ENCODE data around the gene ADAP1.
"Not testable (repeated sequence)": the region's sequence is repeated elsewhere in the genome, so short reads cannot be mapped to it uniquely, and the experiment has no call there.

The ADAP1 gene

DNA sequence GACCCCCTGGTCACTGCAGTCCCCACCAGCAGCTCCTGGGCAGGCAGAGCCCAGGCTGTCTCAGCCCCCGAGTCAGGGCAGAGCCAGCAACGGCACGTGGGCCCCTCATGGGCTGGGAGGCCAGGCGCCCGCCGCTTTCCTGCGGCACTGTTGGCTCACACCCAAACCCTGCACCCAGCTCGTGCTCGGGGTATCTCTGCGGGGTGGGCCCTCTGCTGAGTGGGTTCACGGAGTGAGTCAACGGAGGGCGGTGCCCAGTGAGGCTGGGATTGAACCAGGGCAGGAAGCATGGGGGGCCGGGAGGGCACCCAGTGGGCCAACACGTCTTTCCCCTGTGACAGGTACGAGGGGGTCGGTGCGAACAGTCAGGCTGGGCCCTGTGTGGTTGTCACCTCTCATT lies 28.9 kb downstream of the ADAP1 start:
- H3K9me3 ChIP-seq (ENCODE audit: insufficient read depth, low read length), result no peaks in the 10 kb centered on the region
- no peaks in the 10 kb centered on the region for H3K36me3 ChIP-seq (ENCODE audit: insufficient read depth, insufficient read length, low read length)
- no peak overlapping the region for H3K4me3 ChIP-seq (ENCODE audit: insufficient read length, low read depth)
- TF ChIP-seq YY1 (IDR thresholded peaks at IDR 0.05; ENCODE audit: insufficient read depth, insufficient read length), result no peak
- no peak for TF ChIP-seq ZNF274 (IDR thresholded peaks at IDR 0.05; ENCODE audit: low read depth, low read length)
- TF ChIP-seq SUZ12 (IDR thresholded peaks at IDR 0.05; ENCODE audit: extremely low read depth, insufficient read depth, insufficient read length), result no peak
- no peak overlapping the region for H3K9ac ChIP-seq (ENCODE audit: insufficient read length, low read depth)
- no peaks in the 10 kb centered on the region for H3K27me3 ChIP-seq (ENCODE audit: insufficient read depth, insufficient read length)
- no peak for DNase-seq (ENCODE audit: low read depth, low spot score)
- H3K4me1 ChIP-seq (ENCODE audit: insufficient read depth, insufficient read length), result peaks cover 14% of the 10 kb centered on the region

DNA sequence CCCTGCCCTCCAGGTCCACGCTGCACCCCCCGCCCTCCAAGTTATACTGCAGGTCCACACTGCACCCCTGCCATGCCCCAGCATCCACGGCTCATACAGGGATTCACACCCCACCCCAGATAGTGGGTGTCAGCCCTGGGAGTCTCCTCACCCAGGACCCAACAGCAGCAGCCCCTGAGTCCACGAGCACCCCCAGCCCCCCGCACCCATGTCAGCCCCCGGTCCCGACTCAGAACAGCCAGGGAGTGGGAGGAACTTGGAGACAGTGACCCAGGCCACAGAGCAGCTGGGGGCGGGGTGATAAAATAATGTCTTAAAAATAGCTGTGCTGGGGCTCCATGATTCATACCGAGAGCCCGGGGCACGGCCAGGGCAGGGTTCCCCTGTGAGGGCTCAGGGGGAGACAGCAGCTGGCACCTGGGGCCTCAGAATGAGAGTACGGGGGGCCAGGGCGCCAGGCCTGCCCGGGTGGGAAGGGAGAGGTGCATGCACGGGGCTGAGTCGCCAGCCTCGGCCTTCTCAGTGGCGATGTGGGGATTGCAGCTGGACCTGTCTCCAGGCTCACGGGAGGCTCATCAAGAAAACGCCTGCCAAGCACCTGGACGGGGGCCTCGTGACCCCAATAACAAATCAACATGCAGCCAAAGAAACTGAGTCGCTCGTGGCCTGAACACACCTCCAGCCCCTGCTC lies 29.8 kb downstream of the ADAP1 start:
- H3K4me3 ChIP-seq (ENCODE audit: insufficient read length, low read depth), result no peak overlapping the region
- TF ChIP-seq YY1 (IDR thresholded peaks at IDR 0.05; ENCODE audit: insufficient read depth, insufficient read length), result no peak
- no peak for TF ChIP-seq ZNF274 (IDR thresholded peaks at IDR 0.05; ENCODE audit: low read depth, low read length)
- TF ChIP-seq SUZ12 (IDR thresholded peaks at IDR 0.05; ENCODE audit: extremely low read depth, insufficient read depth, insufficient read length), result no peak
- H3K27me3 ChIP-seq (ENCODE audit: insufficient read depth, insufficient read length), result no peaks in the 10 kb centered on the region
- H3K9ac ChIP-seq (ENCODE audit: insufficient read length, low read depth), result no peak overlapping the region
- H3K9me3 ChIP-seq (ENCODE audit: insufficient read depth, low read length), result no peaks in the 10 kb centered on the region
- DNase-seq (ENCODE audit: low read depth, low spot score), result no peak
- peaks cover 16% of the 10 kb centered on the region for H3K4me1 ChIP-seq (ENCODE audit: insufficient read depth, insufficient read length)
- H3K36me3 ChIP-seq (ENCODE audit: insufficient read depth, insufficient read length, low read length), result no peaks in the 10 kb centered on the region

GRCh38 chr7:924042-924441 lies 30.4 kb downstream of the ADAP1 start:
- H3K4me3 ChIP-seq (ENCODE audit: insufficient read length, low read depth); DNase-seq (ENCODE audit: low read depth, low spot score); H3K9ac ChIP-seq (ENCODE audit: insufficient read length, low read depth); H3K27me3 ChIP-seq (ENCODE audit: insufficient read depth, insufficient read length); H3K36me3 ChIP-seq (ENCODE audit: insufficient read depth, insufficient read length, low read length); H3K9me3 ChIP-seq (ENCODE audit: insufficient read depth, low read length): not testable (repeated sequence)
- H3K4me1 ChIP-seq (ENCODE audit: insufficient read depth, insufficient read length), result peaks cover 16% of the 10 kb centered on the region

DNA sequence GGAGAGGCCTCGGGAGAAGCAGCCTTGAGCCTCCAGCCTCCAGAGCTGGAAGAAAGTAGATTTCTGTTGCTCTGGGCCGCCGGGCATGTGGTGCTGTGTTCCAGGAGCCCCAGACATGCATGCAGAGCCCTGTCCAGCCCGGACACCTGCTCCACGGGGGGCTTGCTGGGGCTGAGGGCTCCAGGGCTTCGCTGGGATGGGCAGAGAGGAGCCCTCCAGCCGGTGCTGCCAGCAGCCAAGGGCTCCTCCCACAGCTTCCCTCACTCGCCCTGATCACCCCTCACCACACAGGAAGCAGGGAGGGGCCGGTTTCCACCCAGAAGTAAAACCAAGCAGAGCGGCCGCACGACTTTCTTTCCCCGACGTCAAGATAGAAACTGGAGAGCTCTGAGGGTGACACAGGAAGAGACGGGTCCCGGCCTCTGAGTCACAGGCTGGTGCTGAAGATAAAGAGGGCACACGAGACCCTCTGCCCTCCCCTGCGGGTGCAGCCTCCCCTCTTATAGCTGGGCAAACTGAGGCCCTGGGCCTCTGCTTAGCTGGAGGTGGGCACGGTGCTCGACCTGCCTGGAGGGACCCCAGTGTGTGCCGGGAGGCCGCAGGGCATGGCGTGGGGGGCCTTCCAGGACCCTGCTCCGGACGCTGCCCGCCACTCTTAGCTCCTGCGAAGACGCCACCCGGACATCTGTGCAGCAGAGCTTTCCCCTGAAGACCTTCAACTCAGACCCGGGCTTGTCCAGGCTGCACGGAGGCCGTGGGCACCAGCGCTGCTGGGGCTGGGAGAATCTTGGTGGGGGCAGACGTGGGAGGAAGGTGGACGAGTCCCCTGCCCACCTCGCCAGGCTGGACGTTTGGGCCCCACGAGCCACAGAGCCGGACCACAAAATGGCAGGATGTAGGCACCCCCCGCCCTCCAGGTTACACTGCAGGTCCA lies 31.1 kb downstream of the ADAP1 start:
- no peaks in the 10 kb centered on the region for H3K9me3 ChIP-seq (ENCODE audit: insufficient read depth, low read length)
- peaks cover 16% of the 10 kb centered on the region for H3K4me1 ChIP-seq (ENCODE audit: insufficient read depth, insufficient read length)
- DNase-seq (ENCODE audit: low read depth, low spot score), result no peak
- H3K9ac ChIP-seq (ENCODE audit: insufficient read length, low read depth), result peak overlapping the region; percentile 21
- H3K36me3 ChIP-seq (ENCODE audit: insufficient read depth, insufficient read length, low read length), result no peaks in the 10 kb centered on the region
- H3K4me3 ChIP-seq (ENCODE audit: insufficient read length, low read depth), result no peak overlapping the region
- TF ChIP-seq ZNF274 (IDR thresholded peaks at IDR 0.05; ENCODE audit: low read depth, low read length) (no peak), SUZ12 (IDR thresholded peaks at IDR 0.05; ENCODE audit: extremely low read depth, insufficient read depth, insufficient read length) (no peak), YY1 (IDR thresholded peaks at IDR 0.05; ENCODE audit: insufficient read depth, insufficient read length) (no peak)
- no peaks in the 10 kb centered on the region for H3K27me3 ChIP-seq (ENCODE audit: insufficient read depth, insufficient read length)

DNA sequence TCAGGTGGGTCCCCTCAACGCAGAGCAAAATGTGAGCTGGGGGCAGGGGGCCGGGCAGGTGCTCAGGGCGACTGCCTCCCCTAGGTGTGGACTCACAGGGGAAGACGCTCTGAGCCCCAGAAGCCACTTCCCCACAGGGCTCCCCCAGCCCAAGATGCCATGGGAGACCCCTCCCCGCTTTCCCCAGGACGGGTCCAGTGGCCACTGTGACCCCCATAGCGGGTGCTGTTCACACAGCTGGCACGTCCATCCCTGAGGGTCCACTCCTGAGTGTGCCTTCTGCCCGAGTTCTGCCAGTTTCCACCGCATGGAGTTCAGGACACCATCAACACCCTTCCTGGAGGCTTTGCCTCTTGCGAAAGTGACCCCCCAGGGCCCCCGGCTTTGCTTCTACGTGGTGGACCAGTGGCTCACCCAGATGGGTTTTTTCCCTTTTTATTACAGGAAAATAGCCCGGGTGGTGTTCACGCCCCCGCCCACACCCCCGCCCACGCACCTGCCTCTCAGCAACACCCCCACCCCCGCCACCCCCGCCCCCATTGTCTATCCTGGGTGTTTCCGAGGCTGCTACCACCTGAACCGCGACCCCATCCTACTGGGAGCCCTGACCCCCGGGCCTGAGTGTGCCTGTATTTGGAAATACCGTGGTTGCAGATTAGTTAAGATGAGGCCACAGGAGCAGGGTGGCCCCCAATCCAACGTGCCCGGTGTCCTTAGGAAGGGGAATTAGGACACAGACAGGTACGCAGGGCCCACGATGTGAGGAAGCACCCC lies 32.0 kb downstream of the ADAP1 start:
- Histone ChIP-seq H3K4me1 (ENCODE audit: insufficient read depth, insufficient read length) (peaks cover 16% of the 10 kb centered on the region), H3K27me3 (ENCODE audit: insufficient read depth, insufficient read length) (no peaks in the 10 kb centered on the region), H3K4me3 (ENCODE audit: insufficient read length, low read depth) (no peak overlapping the region), H3K9me3 (ENCODE audit: insufficient read depth, low read length) (no peaks in the 10 kb centered on the region), H3K36me3 (ENCODE audit: insufficient read depth, insufficient read length, low read length) (no peaks in the 10 kb centered on the region), H3K9ac (ENCODE audit: insufficient read length, low read depth) (no peak overlapping the region)
- TF ChIP-seq ZNF274 (IDR thresholded peaks at IDR 0.05; ENCODE audit: low read depth, low read length) (no peak), YY1 (IDR thresholded peaks at IDR 0.05; ENCODE audit: insufficient read depth, insufficient read length) (no peak), SUZ12 (IDR thresholded peaks at IDR 0.05; ENCODE audit: extremely low read depth, insufficient read depth, insufficient read length) (no peak)
- DNase-seq (ENCODE audit: low read depth, low spot score), result no peak

DNA sequence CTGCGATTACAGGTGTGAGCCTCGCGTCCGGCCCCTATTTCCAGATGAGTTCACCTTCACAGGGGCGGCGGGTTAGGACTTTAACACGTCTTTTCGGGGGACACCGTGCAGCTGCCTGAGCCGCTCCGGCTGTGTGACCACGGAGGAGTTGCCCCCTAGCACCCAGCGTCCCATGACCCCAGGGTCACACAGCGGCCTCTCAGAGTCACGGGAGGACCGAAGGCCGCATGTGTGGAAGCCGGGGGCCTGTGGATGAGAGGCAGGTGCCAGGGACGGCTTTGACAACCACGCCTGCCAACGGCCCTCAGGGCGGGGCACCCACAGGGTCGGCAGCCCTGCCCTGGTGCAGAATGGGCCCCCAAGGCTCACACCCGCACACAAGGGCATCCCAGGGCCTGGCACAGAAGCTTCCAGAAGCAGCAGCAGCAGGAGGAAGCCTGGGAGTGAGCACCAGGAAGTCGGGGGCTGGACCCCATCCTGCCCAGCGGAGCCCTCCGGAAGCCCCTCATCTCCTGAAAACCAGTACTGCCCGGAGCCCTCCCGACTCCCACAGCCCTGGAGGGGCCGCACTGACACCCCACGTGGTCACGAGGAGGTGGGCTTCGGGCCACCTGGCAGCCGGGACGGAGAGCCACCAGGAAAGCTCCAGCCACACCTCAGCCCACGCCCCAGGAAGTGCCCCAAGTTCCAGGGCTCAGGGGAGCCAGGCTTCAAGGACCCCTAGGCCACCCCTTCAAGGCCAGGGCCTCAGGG lies 32.7 kb downstream of the ADAP1 start:
- DNase-seq (ENCODE audit: low read depth, low spot score), result no peak
- Histone ChIP-seq H3K4me1 (ENCODE audit: insufficient read depth, insufficient read length) (peaks cover 11% of the 10 kb centered on the region), H3K4me3 (ENCODE audit: insufficient read length, low read depth) (no peak overlapping the region), H3K27me3 (ENCODE audit: insufficient read depth, insufficient read length) (no peaks in the 10 kb centered on the region), H3K9ac (ENCODE audit: insufficient read length, low read depth) (no peak overlapping the region), H3K9me3 (ENCODE audit: insufficient read depth, low read length) (no peaks in the 10 kb centered on the region), H3K36me3 (ENCODE audit: insufficient read depth, insufficient read length, low read length) (no peaks in the 10 kb centered on the region)
- no peak for TF ChIP-seq YY1 (IDR thresholded peaks at IDR 0.05; ENCODE audit: insufficient read depth, insufficient read length)
- TF ChIP-seq SUZ12 (IDR thresholded peaks at IDR 0.05; ENCODE audit: extremely low read depth, insufficient read depth, insufficient read length), result no peak
- TF ChIP-seq ZNF274 (IDR thresholded peaks at IDR 0.05; ENCODE audit: low read depth, low read length), result no peak

All from NT2/D1 (cell line).